ENCODE data around the gene GTF3C2. TPM values are rescaled to one million over a fixed set of nuclear protein-coding genes. Genes with fewer than 3 reads are reported as not detected.

GTF3C2 gene
- total and polyA plus RNA-seq, 2 of the 13 experiments (the other 11 are each of a cell fraction or from before 2014, with no cell fraction given), result 77.5 to 130 TPM

- in situ Hi-C loops (cut with HindIII; ENCODE audit: extremely low pct_ligation_motif_present, low pct_unique_long_range_greater_than_20kb), result no loop called here
Observed at GRCh38 chr2:27390822-27391679, 34.5 kb upstream of the GTF3C2 start.

More at GRCh38 chr2:27390822-27391679, 34.5 kb upstream of the GTF3C2 start:
- ChIA-PET POLR2A (no interaction called here), CTCF (ENCODE audit: low intra/inter-chr PET ratio, low total read pairs) (no interaction called here)
- Histone ChIP-seq H3K9me3 (ENCODE audit: low read length) (no peaks in the 10 kb centered on the region), H3K9ac (ENCODE audit: insufficient read depth, low read depth, low read length) (no peak overlapping the region), H3K27ac (ENCODE audit: extremely low read length, insufficient read depth, low read length) (no peak overlapping the region), H2AFZ (ENCODE audit: low read length) (no peak overlapping the region), H3K27me3 (ENCODE audit: control insufficient read depth in 1 of 2, insufficient read depth in 2 of 2, low read length in 2 of 2) (no peaks in the 10 kb centered on the region), H3K36me3 (replicated peaks in 1 of 2; ENCODE audit: control insufficient read depth in 1 of 2, insufficient read depth in 2 of 2, low read length in 2 of 2) (peaks cover 5 to 36% of the 10 kb centered on the region in 2 experiments), H3K4me3 (replicated peaks in 1 of 3; ENCODE audit: insufficient read depth in 1 of 3, low read depth in 2 of 3, low read length in 3 of 3) (no peak overlapping the region), H3K4me1 (ENCODE audit: insufficient read depth, low read length) (no peaks in the 10 kb centered on the region), H4K20me1 (ENCODE audit: insufficient read depth, low read length) (no peaks in the 10 kb centered on the region), H3K79me2 (ENCODE audit: insufficient read depth, low read length) (peaks cover 57% of the 10 kb centered on the region), H3K4me2 (ENCODE audit: low read depth, low read length) (no peak overlapping the region)
- 97% methylated on average over 9 of the region's 9 CpGs for WGBS (ENCODE audit: low lambda C conversion rate)
- intact Hi-C loops (cut with micrococcal nuclease; ENCODE audit: unreplicated experiment), result no loop called here
- no peak for ATAC-seq
- DNase-seq (ENCODE audit: low spot score), result no peak
- no peak for FAIRE-seq
- TF ChIP-seq HCFC1 (IDR thresholded peaks at IDR 0.05; ENCODE audit: low read depth, low read length) (no peak), TCF7L2 (IDR thresholded peaks at IDR 0.05; ENCODE audit: low read depth, low read length) (no peak), ZNF891 (CRISPR knock-in tag; IDR thresholded peaks at IDR 0.05) (no peak), ATAD3A (CRISPR knock-in tag; IDR thresholded peaks at IDR 0.05) (no peak), SYNCRIP (IDR thresholded peaks at IDR 0.05; ENCODE audit: insufficient read depth, low read depth, low read length) (no peak), PITX1 (CRISPR knock-in tag; IDR thresholded peaks at IDR 0.05) (no peak), MED1 (CRISPR knock-in tag; IDR thresholded peaks at IDR 0.05) (no peak), FLYWCH1 (CRISPR knock-in tag; IDR thresholded peaks at IDR 0.05) (no peak), ZBTB38 (CRISPR knock-in tag; IDR thresholded peaks at IDR 0.05) (no peak), MATR3 (CRISPR knock-in tag; IDR thresholded peaks at IDR 0.05) (no peak), E2F2 (CRISPR knock-in tag; IDR thresholded peaks at IDR 0.05; ENCODE audit: borderline replicate concordance) (no peak)
- TF ChIP-seq, protein P1, sequence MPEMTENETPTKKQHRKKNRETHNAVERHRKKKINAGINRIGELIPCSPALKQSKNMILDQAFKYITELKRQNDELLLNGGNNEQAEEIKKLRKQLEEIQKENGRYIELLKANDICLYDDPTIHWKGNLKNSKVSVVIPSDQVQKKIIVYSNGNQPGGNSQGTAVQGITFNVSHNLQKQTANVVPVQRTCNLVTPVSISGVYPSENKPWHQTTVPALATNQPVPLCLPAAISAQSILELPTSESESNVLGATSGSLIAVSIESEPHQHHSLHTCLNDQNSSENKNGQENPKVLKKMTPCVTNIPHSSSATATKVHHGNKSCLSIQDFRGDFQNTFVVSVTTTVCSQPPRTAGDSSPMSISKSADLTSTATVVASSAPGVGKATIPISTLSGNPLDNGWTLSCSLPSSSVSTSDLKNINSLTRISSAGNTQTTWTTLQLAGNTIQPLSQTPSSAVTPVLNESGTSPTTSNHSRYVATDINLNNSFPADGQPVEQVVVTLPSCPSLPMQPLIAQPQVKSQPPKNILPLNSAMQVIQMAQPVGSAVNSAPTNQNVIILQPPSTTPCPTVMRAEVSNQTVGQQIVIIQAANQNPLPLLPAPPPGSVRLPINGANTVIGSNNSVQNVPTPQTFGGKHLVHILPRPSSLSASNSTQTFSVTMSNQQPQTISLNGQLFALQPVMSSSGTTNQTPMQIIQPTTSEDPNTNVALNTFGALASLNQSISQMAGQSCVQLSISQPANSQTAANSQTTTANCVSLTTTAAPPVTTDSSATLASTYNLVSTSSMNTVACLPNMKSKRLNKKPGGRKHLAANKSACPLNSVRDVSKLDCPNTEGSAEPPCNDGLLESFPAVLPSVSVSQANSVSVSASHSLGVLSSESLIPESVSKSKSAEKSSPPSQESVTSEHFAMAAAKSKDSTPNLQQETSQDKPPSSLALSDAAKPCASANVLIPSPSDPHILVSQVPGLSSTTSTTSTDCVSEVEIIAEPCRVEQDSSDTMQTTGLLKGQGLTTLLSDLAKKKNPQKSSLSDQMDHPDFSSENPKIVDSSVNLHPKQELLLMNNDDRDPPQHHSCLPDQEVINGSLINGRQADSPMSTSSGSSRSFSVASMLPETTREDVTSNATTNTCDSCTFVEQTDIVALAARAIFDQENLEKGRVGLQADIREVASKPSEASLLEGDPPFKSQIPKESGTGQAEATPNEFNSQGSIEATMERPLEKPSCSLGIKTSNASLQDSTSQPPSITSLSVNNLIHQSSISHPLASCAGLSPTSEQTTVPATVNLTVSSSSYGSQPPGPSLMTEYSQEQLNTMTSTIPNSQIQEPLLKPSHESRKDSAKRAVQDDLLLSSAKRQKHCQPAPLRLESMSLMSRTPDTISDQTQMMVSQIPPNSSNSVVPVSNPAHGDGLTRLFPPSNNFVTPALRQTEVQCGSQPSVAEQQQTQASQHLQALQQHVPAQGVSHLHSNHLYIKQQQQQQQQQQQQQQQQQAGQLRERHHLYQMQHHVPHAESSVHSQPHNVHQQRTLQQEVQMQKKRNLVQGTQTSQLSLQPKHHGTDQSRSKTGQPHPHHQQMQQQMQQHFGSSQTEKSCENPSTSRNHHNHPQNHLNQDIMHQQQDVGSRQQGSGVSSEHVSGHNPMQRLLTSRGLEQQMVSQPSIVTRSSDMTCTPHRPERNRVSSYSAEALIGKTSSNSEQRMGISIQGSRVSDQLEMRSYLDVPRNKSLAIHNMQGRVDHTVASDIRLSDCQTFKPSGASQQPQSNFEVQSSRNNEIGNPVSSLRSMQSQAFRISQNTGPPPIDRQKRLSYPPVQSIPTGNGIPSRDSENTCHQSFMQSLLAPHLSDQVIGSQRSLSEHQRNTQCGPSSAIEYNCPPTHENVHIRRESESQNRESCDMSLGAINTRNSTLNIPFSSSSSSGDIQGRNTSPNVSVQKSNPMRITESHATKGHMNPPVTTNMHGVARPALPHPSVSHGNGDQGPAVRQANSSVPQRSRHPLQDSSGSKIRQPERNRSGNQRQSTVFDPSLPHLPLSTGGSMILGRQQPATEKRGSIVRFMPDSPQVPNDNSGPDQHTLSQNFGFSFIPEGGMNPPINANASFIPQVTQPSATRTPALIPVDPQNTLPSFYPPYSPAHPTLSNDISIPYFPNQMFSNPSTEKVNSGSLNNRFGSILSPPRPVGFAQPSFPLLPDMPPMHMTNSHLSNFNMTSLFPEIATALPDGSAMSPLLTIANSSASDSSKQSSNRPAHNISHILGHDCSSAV (CRISPR knock-in tag; IDR thresholded peaks at IDR 0.05; ENCODE audit: borderline replicate concordance), result no peak
- TF ChIP-seq, protein P2, sequence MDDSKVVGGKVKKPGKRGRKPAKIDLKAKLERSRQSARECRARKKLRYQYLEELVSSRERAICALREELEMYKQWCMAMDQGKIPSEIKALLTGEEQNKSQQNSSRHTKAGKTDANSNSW (CRISPR knock-in tag; IDR thresholded peaks at IDR 0.05; ENCODE audit: borderline replicate concordance), result no peak
- BruUV-seq (replicated peaks), result no TSS peak
